Adipocyte (in vitro differentiated cells): ENCODE data around the gene SLC66A2.

ENCODE experiments used
- DNase-seq: peaks from one replicate; pipeline ENCODE4 v3.0.0-alpha.2; 2015; ENCODE audit warnings: low read depth
- H3K27me3 ChIP-seq: replicated peaks from 2 replicates; pipeline ENCODE4 v1.7.0; 2013; ENCODE audit warnings: mild to moderate bottlenecking, low read length, moderate library complexity; ENCODE audit not compliant: control insufficient read depth, insufficient read depth
- H3K36me3 ChIP-seq: 2 replicates; pipeline ENCODE4 v1.7.0; 2013; ENCODE audit warnings: low read length, mild to moderate bottlenecking, moderate library complexity; ENCODE audit not compliant: control insufficient read depth, insufficient read depth, severe bottlenecking
- H3K4me1 ChIP-seq: 2 replicates; pipeline ENCODE4 v1.7.0; 2013; ENCODE audit warnings: mild to moderate bottlenecking, low read length, moderate library complexity; ENCODE audit not compliant: control insufficient read depth, insufficient read depth
- H3K4me3 ChIP-seq: 2 replicates; pipeline ENCODE4 v1.7.0; 2013; ENCODE audit warnings: mild to moderate bottlenecking, low read length, moderate library complexity
- H3K9ac ChIP-seq: 2 replicates; pipeline ENCODE4 v1.7.0; 2013; ENCODE audit warnings: mild to moderate bottlenecking, low read length, moderate library complexity
- H3K9me3 ChIP-seq: 2 replicates; pipeline ENCODE4 v1.7.0; 2013; ENCODE audit warnings: mild to moderate bottlenecking, low read length, moderate library complexity; ENCODE audit not compliant: control insufficient read depth

The SLC66A2 gene

GRCh38 chr18:79983253-79983652 lies 31.8 kb upstream of the SLC66A2 start:
- Histone ChIP-seq H3K4me1 (peaks cover 20% of the 10 kb centered on the region), H3K9ac (no peak overlapping the region), H3K36me3 (peaks cover 20% of the 10 kb centered on the region), H3K27me3 (no peaks in the 10 kb centered on the region), H3K9me3 (no peaks in the 10 kb centered on the region), H3K4me3 (no peak overlapping the region)
- DNase-seq = no peak

- Histone ChIP-seq H3K9ac (no peak overlapping the region), H3K9me3 (no peaks in the 10 kb centered on the region), H3K36me3 (peaks cover 20% of the 10 kb centered on the region), H3K4me1 (peaks cover 20% of the 10 kb centered on the region), H3K27me3 (no peaks in the 10 kb centered on the region), H3K4me3 (no peak overlapping the region)
- no peak for DNase-seq
These were observed 31.3 kb upstream of the SLC66A2 start for GRCh38 chr18:79982736-79983135.

GRCh38 chr18:79980585-79980984 lies 29.1 kb upstream of the SLC66A2 start:
- Histone ChIP-seq H3K27me3 (no peaks in the 10 kb centered on the region), H3K4me3 (no peak overlapping the region), H3K4me1 (peaks cover 4% of the 10 kb centered on the region), H3K36me3 (peaks cover 25% of the 10 kb centered on the region), H3K9ac (no peak overlapping the region), H3K9me3 (no peaks in the 10 kb centered on the region)
- DNase-seq = no peak

GRCh38 chr18:79979843-79980242 lies 28.4 kb upstream of the SLC66A2 start:
- H3K4me1 ChIP-seq = peaks cover 4% of the 10 kb centered on the region
- no peaks in the 10 kb centered on the region for H3K9me3 ChIP-seq
- H3K36me3 ChIP-seq = peaks cover 20% of the 10 kb centered on the region
- no peak overlapping the region for H3K9ac ChIP-seq
- no peaks in the 10 kb centered on the region for H3K27me3 ChIP-seq
- H3K4me3 ChIP-seq = no peak overlapping the region
- DNase-seq = no peak

GRCh38 chr18:79975985-79976680 lies 24.7 kb upstream of the SLC66A2 start:
- no peaks in the 10 kb centered on the region for H3K4me1 ChIP-seq
- no peak overlapping the region for H3K9ac ChIP-seq
- H3K36me3 ChIP-seq = peaks cover 31% of the 10 kb centered on the region
- DNase-seq = no peak
- H3K4me3 ChIP-seq = no peak overlapping the region
- H3K9me3 ChIP-seq = no peaks in the 10 kb centered on the region
- H3K27me3 ChIP-seq = no peaks in the 10 kb centered on the region

- Histone ChIP-seq H3K27me3 (no peaks in the 10 kb centered on the region), H3K4me3 (no peak overlapping the region), H3K4me1 (no peaks in the 10 kb centered on the region), H3K36me3 (peaks cover 42% of the 10 kb centered on the region), H3K9ac (no peak overlapping the region), H3K9me3 (no peaks in the 10 kb centered on the region)
- DNase-seq = no peak
These were observed 23.6 kb upstream of the SLC66A2 start for GRCh38 chr18:79975043-79975442.

GRCh38 chr18:79974025-79974654 lies 22.7 kb upstream of the SLC66A2 start:
- Histone ChIP-seq H3K4me1 (no peaks in the 10 kb centered on the region), H3K36me3 (peaks cover 43% of the 10 kb centered on the region)
- no peak for DNase-seq

GRCh38 chr18:79973517-79973916 lies 22.1 kb upstream of the SLC66A2 start:
- no peak for DNase-seq
- Histone ChIP-seq H3K27me3 (no peaks in the 10 kb centered on the region), H3K9me3 (no peaks in the 10 kb centered on the region), H3K4me1 (no peaks in the 10 kb centered on the region), H3K36me3 (peaks cover 42% of the 10 kb centered on the region), H3K9ac (no peak overlapping the region), H3K4me3 (no peak overlapping the region)

More at GRCh38 chr18:79974025-79974654, 22.7 kb upstream of the SLC66A2 start:
- H3K9ac ChIP-seq = no peak overlapping the region
- H3K4me3 ChIP-seq = no peak overlapping the region
- no peaks in the 10 kb centered on the region for H3K27me3 ChIP-seq
- H3K9me3 ChIP-seq = no peaks in the 10 kb centered on the region

GRCh38 chr18:79972720-79973119 lies 21.3 kb upstream of the SLC66A2 start:
- H3K36me3 ChIP-seq = peaks cover 48% of the 10 kb centered on the region
- no peak for DNase-seq
- H3K9me3 ChIP-seq = no peaks in the 10 kb centered on the region
- H3K9ac ChIP-seq = no peak overlapping the region
- H3K4me1 ChIP-seq = no peaks in the 10 kb centered on the region
- no peaks in the 10 kb centered on the region for H3K27me3 ChIP-seq
- H3K4me3 ChIP-seq = no peak overlapping the region

GRCh38 chr18:79971986-79972385 lies 20.5 kb upstream of the SLC66A2 start:
- H3K36me3 ChIP-seq = peaks cover 53% of the 10 kb centered on the region

GRCh38 chr18:79971211-79971952 lies 19.9 kb upstream of the SLC66A2 start:
- Histone ChIP-seq H3K36me3 (peaks cover 56% of the 10 kb centered on the region), H3K4me3 (no peak overlapping the region), H3K27me3 (no peaks in the 10 kb centered on the region), H3K9ac (no peak overlapping the region), H3K4me1 (no peaks in the 10 kb centered on the region), H3K9me3 (no peaks in the 10 kb centered on the region)
- DNase-seq = no peak

More at GRCh38 chr18:79971986-79972385, 20.5 kb upstream of the SLC66A2 start:
- Histone ChIP-seq H3K9me3 (no peaks in the 10 kb centered on the region), H3K27me3 (no peaks in the 10 kb centered on the region), H3K4me3 (no peak overlapping the region), H3K4me1 (no peaks in the 10 kb centered on the region), H3K9ac (no peak overlapping the region)
- no peak for DNase-seq
